Astrocyte (in vitro differentiated cells and primary cell): Measurements from ENCODE around the gene ZC3H12D. TPM values are rescaled to one million over a fixed set of nuclear protein-coding genes. Genes with fewer than 3 reads are reported as not detected.

Source experiments
- DNase-seq: peaks from one replicate; pipeline ENCODE4 v3.0.0-alpha.2; 2010; ENCODE audit warnings: low read depth
- FAIRE-seq: peaks from 2 replicates; lab custom pipeline; 2011; peaks lifted over from hg19 to GRCh38; lab: Jason Lieb, UNC
- H2AFZ ChIP-seq: 2 replicates; pipeline ENCODE4 v1.6.0; 2012; ENCODE audit warnings: low read depth, low read length, inconsistent platforms
- H3K27ac ChIP-seq: 2 replicates; pipeline ENCODE4 v1.5.1; 2011; ENCODE audit warnings: low read depth, low read length, inconsistent platforms
- H3K27me3 ChIP-seq: 2 replicates; pipeline ENCODE4 v1.6.0; 2011; ENCODE audit warnings: low read length, inconsistent platforms; ENCODE audit not compliant: insufficient read depth
- H3K36me3 ChIP-seq: 2 replicates; pipeline ENCODE4 v1.5.1; 2011; ENCODE audit warnings: low read length, inconsistent platforms; ENCODE audit not compliant: insufficient read depth
- H3K4me1 ChIP-seq: 2 replicates; pipeline ENCODE4 v1.5.1; 2011; ENCODE audit warnings: low read length, inconsistent platforms; ENCODE audit not compliant: insufficient read depth
- H3K4me2 ChIP-seq: 2 replicates; pipeline ENCODE4 v1.6.0; 2012; ENCODE audit warnings: low read length, inconsistent platforms
- H3K4me3 ChIP-seq: 2 replicates; pipeline ENCODE4 v1.5.1; 2011; ENCODE audit warnings: low read depth, mild to moderate bottlenecking, low read length, inconsistent platforms; ENCODE audit not compliant: insufficient read depth
- H3K79me2 ChIP-seq: 2 replicates; pipeline ENCODE4 v1.6.0; 2012; ENCODE audit warnings: mild to moderate bottlenecking, low read length, inconsistent platforms; ENCODE audit not compliant: insufficient read depth
- H3K9ac ChIP-seq: 2 replicates; pipeline ENCODE4 v1.6.0; 2012; ENCODE audit warnings: mild to moderate bottlenecking, low read length, inconsistent platforms
- H3K9me3 ChIP-seq: 2 replicates; pipeline ENCODE4 v1.5.1; 2012; ENCODE audit warnings: low read depth, mild to moderate bottlenecking, low read length, inconsistent platforms; ENCODE audit not compliant: insufficient read depth
- H4K20me1 ChIP-seq: 2 replicates; pipeline ENCODE4 v1.6.0; 2012; ENCODE audit warnings: low read length, inconsistent platforms; ENCODE audit not compliant: insufficient read depth
- H3K27ac Mint-ChIP-seq: one replicate; pipeline ENCODE4 v1.8.0; 2021; ENCODE audit warnings: mild to moderate bottlenecking, mixed read lengths; ENCODE audit not compliant: unreplicated experiment
- H3K27me3 Mint-ChIP-seq: one replicate; pipeline ENCODE4 v1.8.0; 2021; ENCODE audit warnings: low read depth, mixed read lengths; ENCODE audit not compliant: unreplicated experiment
- H3K36me3 Mint-ChIP-seq: one replicate; pipeline ENCODE4 v1.8.0; 2021; ENCODE audit warnings: low read depth, mixed read lengths; ENCODE audit not compliant: unreplicated experiment
- H3K4me1 Mint-ChIP-seq: one replicate; pipeline ENCODE4 v1.8.0; 2021; ENCODE audit warnings: low read depth, mixed read lengths; ENCODE audit not compliant: unreplicated experiment
- H3K4me3 Mint-ChIP-seq: one replicate; pipeline ENCODE4 v1.8.0; 2021; ENCODE audit warnings: mild to moderate bottlenecking, moderate library complexity, mixed read lengths; ENCODE audit not compliant: unreplicated experiment
- H3K9me3 Mint-ChIP-seq: one replicate; pipeline ENCODE4 v1.8.0; 2021; ENCODE audit warnings: mild to moderate bottlenecking, mixed read lengths; ENCODE audit not compliant: unreplicated experiment
- EZH2 ChIP-seq: IDR thresholded peaks from 2 replicates; pipeline ENCODE4 v1.6.1; 2012; ENCODE audit warnings: mild to moderate bottlenecking, low read length, inconsistent platforms; ENCODE audit not compliant: insufficient read depth
- total RNA-seq: library from RNA; stranded (reverse); gene quantifications from 2 replicates; pipeline ENCODE4 v1.2.1, GENCODE V29; 2021
- TF ChIP-seq, protein P1 (sequence below): IDR thresholded peaks from 2 replicates; pipeline ENCODE4 v1.5.1; 2011; ENCODE audit warnings: low read depth, mild to moderate bottlenecking, inconsistent platforms, low read length, moderate library complexity; ENCODE audit not compliant: insufficient read depth

The ZC3H12D gene
- total RNA-seq, 1 donor from 2014 or later = 0.05 TPM

DNA sequence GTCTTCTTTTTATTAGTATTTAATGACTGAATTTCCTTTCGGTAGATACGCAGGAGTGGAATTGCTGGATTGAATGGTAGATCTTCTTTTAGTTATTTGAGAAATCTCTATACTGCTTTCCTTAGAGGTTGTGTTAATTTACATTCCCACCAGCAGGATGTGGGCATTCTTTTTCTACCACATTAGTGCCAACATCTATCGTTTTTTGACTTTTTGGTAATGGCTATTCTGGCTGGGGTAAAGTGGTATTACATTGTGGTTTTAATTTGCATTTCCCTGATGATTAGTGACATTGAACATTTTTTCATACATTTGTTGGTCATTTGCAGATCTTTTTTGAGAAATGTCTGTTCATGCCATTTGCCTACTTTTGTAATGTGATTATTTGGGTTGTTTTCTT is 47.6 kb downstream of the ZC3H12D start:
- Mint-ChIP-seq H3K9me3 (peaks cover 2% of the 10 kb centered on the region), H3K27me3 (peaks cover 9% of the 10 kb centered on the region), H3K4me3 (no peak overlapping the region), H3K27ac (no peak overlapping the region), H3K36me3 (peaks cover 2% of the 10 kb centered on the region), H3K4me1 (peaks cover 14% of the 10 kb centered on the region)
- no peak overlapping the region for H3K27ac ChIP-seq
- no peak for TF ChIP-seq EZH2
- TF ChIP-seq, protein P1, sequence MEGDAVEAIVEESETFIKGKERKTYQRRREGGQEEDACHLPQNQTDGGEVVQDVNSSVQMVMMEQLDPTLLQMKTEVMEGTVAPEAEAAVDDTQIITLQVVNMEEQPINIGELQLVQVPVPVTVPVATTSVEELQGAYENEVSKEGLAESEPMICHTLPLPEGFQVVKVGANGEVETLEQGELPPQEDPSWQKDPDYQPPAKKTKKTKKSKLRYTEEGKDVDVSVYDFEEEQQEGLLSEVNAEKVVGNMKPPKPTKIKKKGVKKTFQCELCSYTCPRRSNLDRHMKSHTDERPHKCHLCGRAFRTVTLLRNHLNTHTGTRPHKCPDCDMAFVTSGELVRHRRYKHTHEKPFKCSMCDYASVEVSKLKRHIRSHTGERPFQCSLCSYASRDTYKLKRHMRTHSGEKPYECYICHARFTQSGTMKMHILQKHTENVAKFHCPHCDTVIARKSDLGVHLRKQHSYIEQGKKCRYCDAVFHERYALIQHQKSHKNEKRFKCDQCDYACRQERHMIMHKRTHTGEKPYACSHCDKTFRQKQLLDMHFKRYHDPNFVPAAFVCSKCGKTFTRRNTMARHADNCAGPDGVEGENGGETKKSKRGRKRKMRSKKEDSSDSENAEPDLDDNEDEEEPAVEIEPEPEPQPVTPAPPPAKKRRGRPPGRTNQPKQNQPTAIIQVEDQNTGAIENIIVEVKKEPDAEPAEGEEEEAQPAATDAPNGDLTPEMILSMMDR = no peak
- no peaks in the 10 kb centered on the region for H3K36me3 ChIP-seq
- H3K9me3 ChIP-seq = no peaks in the 10 kb centered on the region
- no peak overlapping the region for H2AFZ ChIP-seq
- no peak for FAIRE-seq
- DNase-seq = no peak
- H3K4me2 ChIP-seq = no peak overlapping the region
- H3K27me3 ChIP-seq = no peaks in the 10 kb centered on the region
- H3K4me3 ChIP-seq = no peak overlapping the region
- H4K20me1 ChIP-seq = no peaks in the 10 kb centered on the region
- H3K79me2 ChIP-seq = no peaks in the 10 kb centered on the region
- H3K9ac ChIP-seq = no peak overlapping the region
- H3K4me1 ChIP-seq = peaks cover 1% of the 10 kb centered on the region

DNA sequence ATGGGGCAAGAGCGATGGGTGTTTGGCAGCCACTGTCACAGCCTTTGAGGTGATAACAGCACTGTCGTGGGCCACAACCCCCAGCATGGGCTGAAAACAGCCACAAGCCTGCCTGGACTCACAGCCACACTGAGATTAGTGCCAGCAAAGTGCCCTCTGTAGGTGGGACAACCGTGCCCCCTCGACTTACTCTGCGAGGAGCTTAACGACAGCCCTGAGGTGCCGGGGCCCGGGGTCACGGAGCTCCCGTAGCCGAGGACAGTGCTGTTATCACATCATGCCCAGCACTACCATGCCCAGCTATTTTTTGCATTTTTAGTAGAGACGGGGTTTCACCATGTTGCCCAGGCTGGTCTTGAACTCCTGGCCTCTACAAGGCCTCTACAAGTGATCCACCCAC is 48.2 kb downstream of the ZC3H12D start:
- Histone ChIP-seq H3K27ac (no peak overlapping the region), H4K20me1 (no peaks in the 10 kb centered on the region), H3K27me3 (no peaks in the 10 kb centered on the region), H3K9ac (no peak overlapping the region), H3K9me3 (no peaks in the 10 kb centered on the region), H3K36me3 (no peaks in the 10 kb centered on the region), H2AFZ (no peak overlapping the region), H3K79me2 (no peaks in the 10 kb centered on the region), H3K4me2 (no peak overlapping the region), H3K4me3 (no peak overlapping the region), H3K4me1 (peaks cover 6% of the 10 kb centered on the region)
- H3K27ac Mint-ChIP-seq = no peak overlapping the region
- peaks cover 9% of the 10 kb centered on the region for H3K27me3 Mint-ChIP-seq
- no peak overlapping the region for H3K4me3 Mint-ChIP-seq
- H3K36me3 Mint-ChIP-seq = peaks cover 2% of the 10 kb centered on the region
- H3K9me3 Mint-ChIP-seq = peaks cover 2% of the 10 kb centered on the region
- no peak for TF ChIP-seq EZH2
- TF ChIP-seq, protein P1 = no peak
- FAIRE-seq = no peak
- peaks cover 16% of the 10 kb centered on the region for H3K4me1 Mint-ChIP-seq
- DNase-seq = no peak

DNA sequence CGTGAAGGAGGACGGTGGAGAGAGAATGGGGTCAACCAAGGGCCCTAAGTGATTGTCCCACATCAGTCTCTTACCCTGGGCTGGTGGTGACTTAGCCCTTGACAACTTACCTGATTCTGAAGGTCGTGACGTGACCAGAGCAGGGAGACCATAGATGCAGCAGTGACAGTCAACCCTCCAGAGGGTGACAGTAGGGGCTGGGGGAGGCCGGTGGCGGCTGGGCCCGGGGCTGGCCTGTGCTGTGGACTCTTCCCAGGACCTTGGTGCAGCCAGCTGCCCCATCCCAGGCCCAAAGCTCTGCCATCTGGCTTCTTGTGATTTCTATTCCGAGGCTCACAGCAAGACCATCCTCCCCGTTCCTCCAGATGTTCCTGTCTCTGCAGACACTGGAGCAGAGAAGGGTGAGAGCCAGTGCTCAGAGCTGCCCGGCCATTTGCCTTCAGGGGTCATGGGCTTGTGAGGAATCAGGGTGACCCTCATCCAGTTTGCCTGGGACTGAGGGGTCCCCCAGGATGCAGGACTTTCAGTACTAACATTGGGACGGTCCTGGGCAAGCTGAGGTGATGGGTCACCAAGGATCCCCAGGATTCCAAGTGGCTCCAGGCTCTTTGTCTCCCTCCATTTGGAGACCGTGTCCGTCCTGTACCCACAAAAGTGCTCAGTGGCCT is 48.8 kb downstream of the ZC3H12D start:
- no peaks in the 10 kb centered on the region for H3K9me3 Mint-ChIP-seq
- H3K27me3 Mint-ChIP-seq = peaks cover 7% of the 10 kb centered on the region
- H3K4me3 ChIP-seq = no peak overlapping the region
- no peak overlapping the region for H2AFZ ChIP-seq
- H3K4me2 ChIP-seq = no peak overlapping the region
- no peak overlapping the region for H3K27ac ChIP-seq
- H3K36me3 Mint-ChIP-seq = peaks cover 2% of the 10 kb centered on the region
- FAIRE-seq (no peak), DNase-seq (no peak)
- H3K4me1 Mint-ChIP-seq = peaks cover 11% of the 10 kb centered on the region
- peaks cover 6% of the 10 kb centered on the region for H3K4me1 ChIP-seq
- H3K9me3 ChIP-seq = no peaks in the 10 kb centered on the region
- no peaks in the 10 kb centered on the region for H3K36me3 ChIP-seq
- no peak overlapping the region for H3K27ac Mint-ChIP-seq
- H3K4me3 Mint-ChIP-seq = no peak overlapping the region
- H3K27me3 ChIP-seq = no peaks in the 10 kb centered on the region
- no peaks in the 10 kb centered on the region for H3K79me2 ChIP-seq
- no peaks in the 10 kb centered on the region for H4K20me1 ChIP-seq
- H3K9ac ChIP-seq = no peak overlapping the region
- no peak for TF ChIP-seq EZH2
- TF ChIP-seq, protein P1 = no peak
